IMR-90 (cell line): ENCODE results near the gene DYNC1H1. TPM values are rescaled to one million over a fixed set of nuclear protein-coding genes. Genes with fewer than 3 reads are reported as not detected.

Experiments used
- ATAC-seq: fragments of 200-7000 bp; cut with Tn5 transposase; 2 replicates; pipeline ENCODE4 v1.9.1; 2020; ENCODE audit warnings: low read depth, mild to moderate bottlenecking, moderate library complexity
- BruUV-seq: library from RNA; stranded (reverse); fragments of 400-500 nt; replicated peaks from 2 replicates; lab custom pipeline; 2021; lab: Mats Ljungman, UMichigan
- CTCF ChIA-PET: fragments of 300-600 bp; formaldehyde crosslinking; extraction: SDS; loops from one replicate; lab custom pipeline; 2021; ENCODE audit warnings: antibody characterized with exemption; lab: Yijun Ruan, JAX
- POLR2A ChIA-PET: fragments of 300-600 bp; sonication (Branson Sonifier 250); formaldehyde crosslinking; loops from one replicate; lab custom pipeline; 2022; ENCODE audit warnings: antibody characterized with exemption; ENCODE audit not compliant: unreplicated experiment; lab: Charles Lee
- DNase-seq: peaks from one replicate; pipeline ENCODE4 v3.0.0; 2013
- H2AFZ ChIP-seq: replicated peaks from 2 replicates; pipeline ENCODE3; 2013; ENCODE audit warnings: low read length, mild to moderate bottlenecking; ENCODE audit not compliant: poor library complexity
- H2AK5ac ChIP-seq: 2 replicates; pipeline ENCODE4 v1.6.1; 2013; ENCODE audit warnings: low read depth, low read length, inconsistent platforms
- H2AK9ac ChIP-seq: replicated peaks from 2 replicates; pipeline ENCODE3; 2013; ENCODE audit warnings: mild to moderate bottlenecking, low read depth, low read length, moderate library complexity; ENCODE audit not compliant: poor library complexity
- H2BK120ac ChIP-seq: 2 replicates; pipeline ENCODE4 v1.6.1; 2013; ENCODE audit warnings: low read depth, low read length, inconsistent platforms
- H2BK15ac ChIP-seq: 3 replicates; pipeline ENCODE4 v1.6.1; 2013; ENCODE audit warnings: low read depth, low read length, inconsistent platforms
- H2BK20ac ChIP-seq: 2 replicates; pipeline ENCODE4 v1.6.1; 2013; ENCODE audit warnings: low read depth, mild to moderate bottlenecking, inconsistent platforms, low read length, moderate library complexity
- H2BK5ac ChIP-seq: 2 replicates; pipeline ENCODE4 v1.6.1; 2013; ENCODE audit warnings: mild to moderate bottlenecking, low read depth, low read length, inconsistent platforms; ENCODE audit not compliant: poor library complexity, severe bottlenecking
- H3K14ac ChIP-seq: replicated peaks from 2 replicates; pipeline ENCODE4 v1.6.1; 2013; ENCODE audit warnings: low read depth, low read length, inconsistent platforms
- H3K18ac ChIP-seq: 2 replicates; pipeline ENCODE4 v1.6.1; 2013; ENCODE audit warnings: low read depth, low read length, control low read depth
- H3K23ac ChIP-seq: 2 replicates; pipeline ENCODE4 v1.6.1; 2013; ENCODE audit warnings: low read depth, low read length, inconsistent platforms
- H3K27ac ChIP-seq: 2 replicates; pipeline ENCODE4 v1.5.1; 2013; ENCODE audit warnings: mild to moderate bottlenecking, control low read depth, low read length; ENCODE audit not compliant: insufficient read depth
- H3K27me3 ChIP-seq: 2 replicates; pipeline ENCODE4 v1.6.1; 2013; ENCODE audit warnings: low read length; ENCODE audit not compliant: control insufficient read depth, insufficient read depth
- H3K36me3 ChIP-seq: 2 replicates; pipeline ENCODE4 v1.6.1; 2013; ENCODE audit warnings: low read length, mixed read lengths; ENCODE audit not compliant: control insufficient read depth, insufficient read depth
- H3K4ac ChIP-seq: 2 replicates; pipeline ENCODE4 v1.6.1; 2013; ENCODE audit warnings: low read depth, low read length, inconsistent platforms
- H3K4me1 ChIP-seq: 2 replicates; pipeline ENCODE4 v1.6.1; 2013; ENCODE audit warnings: low read length, mixed read lengths; ENCODE audit not compliant: control insufficient read depth, insufficient read depth
- H3K4me2 ChIP-seq: 2 replicates; pipeline ENCODE4 v1.6.1; 2013; ENCODE audit warnings: low read depth, mild to moderate bottlenecking, control low read depth, low read length, moderate library complexity
- H3K4me3 ChIP-seq: 2 replicates; pipeline ENCODE4 v1.5.1; 2013; ENCODE audit warnings: low read depth, mild to moderate bottlenecking, control low read depth, low read length, moderate library complexity; ENCODE audit not compliant: insufficient read depth
- H3K56ac ChIP-seq: 2 replicates; pipeline ENCODE4 v1.6.1; 2013; ENCODE audit warnings: low read length, inconsistent platforms; ENCODE audit not compliant: insufficient read depth; ENCODE audit errors: extremely low read depth
- H3K79me1 ChIP-seq, 2 experiments: 2 replicates each; pipeline ENCODE4 v1.6.1; 2013; ENCODE audit warnings: low read length in 2 of 2, inconsistent platforms in 1 of 2, low read depth in 1 of 2
- H3K9ac ChIP-seq: 2 replicates; pipeline ENCODE4 v1.6.1; 2013; ENCODE audit warnings: low read depth, low read length, control low read depth
- H3K9me1 ChIP-seq: 2 replicates; pipeline ENCODE4 v1.6.1; 2013; ENCODE audit warnings: low read length, inconsistent platforms; ENCODE audit not compliant: insufficient read depth
- H3K9me3 ChIP-seq: 2 replicates; pipeline ENCODE4 v1.6.1; 2013; ENCODE audit warnings: low read length; ENCODE audit not compliant: control insufficient read depth, insufficient read depth
- H4K20me1 ChIP-seq: 2 replicates; pipeline ENCODE4 v1.6.1; 2013; ENCODE audit warnings: low read length, inconsistent platforms; ENCODE audit not compliant: insufficient read depth
- H4K5ac ChIP-seq: 2 replicates; pipeline ENCODE4 v1.6.1; 2013; ENCODE audit warnings: mild to moderate bottlenecking, low read depth, low read length, control low read depth
- H4K8ac ChIP-seq, 2 experiments: 2 replicates each; pipeline ENCODE4 v1.6.1; 2013; ENCODE audit warnings: low read depth in 2 of 2, low read length in 2 of 2, control low read depth in 1 of 2, inconsistent platforms in 1 of 2
- H4K91ac ChIP-seq: 2 replicates; pipeline ENCODE4 v1.6.1; 2013; ENCODE audit warnings: low read depth, low read length, inconsistent platforms; ENCODE audit not compliant: insufficient read depth
- BHLHE40 ChIP-seq: fragments of 150-350 bp; IDR thresholded peaks from 2 replicates; pipeline ENCODE4 v1.6.1; 2016; ENCODE audit warnings: mild to moderate bottlenecking, low read depth, low read length
- CEBPB ChIP-seq: IDR thresholded peaks from 2 replicates; pipeline ENCODE4 v1.6.1; 2012; ENCODE audit warnings: low read depth, low read length, improper control_type of control experiment
- CHD1 ChIP-seq: IDR thresholded peaks from 2 replicates; pipeline ENCODE4 v1.6.1; 2012; ENCODE audit warnings: low read depth, low read length, improper control_type of control experiment
- CTCF ChIP-seq: conservative IDR thresholded peaks from 2 replicates; pipeline ENCODE4 v1.5.1; 2012; ENCODE audit warnings: mild to moderate bottlenecking, low read depth, low read length, improper control_type of control experiment
- ELK1 ChIP-seq: fragments of 150-350 bp; IDR thresholded peaks from 2 replicates; pipeline ENCODE4 v1.6.1; 2016; ENCODE audit warnings: low read depth, mild to moderate bottlenecking, low read length, moderate library complexity, borderline replicate concordance
- FOS ChIP-seq: fragments of 150-350 bp; IDR thresholded peaks from 2 replicates; pipeline ENCODE4 v1.6.1; 2016; ENCODE audit warnings: low read depth, low read length
- MAFK ChIP-seq: IDR thresholded peaks from 2 replicates; pipeline ENCODE4 v1.6.1; 2012; ENCODE audit warnings: low read depth, low read length, improper control_type of control experiment
- MAZ ChIP-seq: IDR thresholded peaks from 2 replicates; pipeline ENCODE4 v1.6.1; 2012; ENCODE audit warnings: low read depth, mild to moderate bottlenecking, low read length, improper control_type of control experiment, moderate library complexity, borderline replicate concordance
- MXI1 ChIP-seq: IDR thresholded peaks from 2 replicates; pipeline ENCODE4 v1.6.1; 2012; ENCODE audit warnings: low read depth, mild to moderate bottlenecking, low read length, moderate library complexity, borderline replicate concordance
- NFE2L2 ChIP-seq: fragments of 150-350 bp; IDR thresholded peaks from 2 replicates; pipeline ENCODE4 v1.6.1; 2016; ENCODE audit warnings: low read depth, mild to moderate bottlenecking, low read length
- POLR2A ChIP-seq: IDR thresholded peaks from 2 replicates; pipeline ENCODE4 v1.6.1; 2012; ENCODE audit warnings: mild to moderate bottlenecking, low read depth, low read length
- RAD21 ChIP-seq: IDR thresholded peaks from 2 replicates; pipeline ENCODE4 v1.6.1; 2012; ENCODE audit warnings: low read length, improper control_type of control experiment
- RCOR1 ChIP-seq: IDR thresholded peaks from 2 replicates; pipeline ENCODE4 v1.6.1; 2012; ENCODE audit warnings: mild to moderate bottlenecking, low read length, improper control_type of control experiment; ENCODE audit not compliant: insufficient replicate concordance
- RFX5 ChIP-seq: IDR thresholded peaks from 2 replicates; pipeline ENCODE4 v1.8.0; 2012; ENCODE audit warnings: low read depth, mild to moderate bottlenecking, low read length, moderate library complexity
- SMC3 ChIP-seq: fragments of 150-350 bp; IDR thresholded peaks from 2 replicates; pipeline ENCODE4 v1.6.1; 2016; ENCODE audit warnings: low read depth, mild to moderate bottlenecking, antibody characterized with exemption, low read length, moderate library complexity
- USF2 ChIP-seq: fragments of 150-350 bp; IDR thresholded peaks from 2 replicates; pipeline ENCODE4 v1.6.1; 2017; ENCODE audit warnings: mild to moderate bottlenecking, antibody characterized with exemption, low read length, low read depth
- WGBS, 2 experiments: methylation state at CpG; one replicate each; pipeline versions ENCODE4 v1.1.5 to v1.1.7; 2013; ENCODE audit warnings: missing lambda C conversion rate in 2 of 2; ENCODE audit not compliant: insufficient read length in 1 of 2; ENCODE audit errors: extremely low coverage in 2 of 2; 5-methylcytosine and 5-hydroxymethylcytosine counted together
- dilution Hi-C: fragments of 300-500 bp; cut with HindIII; formaldehyde crosslinking; loops from one replicate; pipeline ENCODE4 v1.14.3; 2018; ENCODE audit warnings: low sequenced_read_pairs; ENCODE audit not compliant: unreplicated experiment
- in situ Hi-C: fragments of 300-500 bp; cut with MboI; formaldehyde crosslinking; loops from 3 replicates; pipeline ENCODE4 v1.14.3; 2019; ENCODE audit warnings: low sequenced_read_pairs, inconsistent platforms, mixed read lengths
- intact Hi-C: fragments of 100-400 bp; cut with micrococcal nuclease; formaldehyde crosslinking; loops from 2 replicates; pipeline ENCODE4 v1.10.0; 2022
- polyA plus RNA-seq, 3 experiments: library from polyadenylated mRNA; depleted of rRNA; stranded (reverse); fragments of >200 nt; gene quantifications; 2 replicates each; pipeline ENCODE4 v1.2.3, GENCODE V29; 2012; ENCODE audit warnings: low replicate concordance in 1 of 3
- total RNA-seq: library from RNA; depleted of rRNA; stranded (reverse); fragments of >200 nt; gene quantifications from 2 replicates; pipeline ENCODE4 v1.2.3, GENCODE V29; 2012

The DYNC1H1 gene
- total and polyA plus RNA-seq, 2 of the 4 experiments (the other 2 are of a cell fraction): 240 to 670 TPM

- peaks cover 34% of the 10 kb centered on the region; the same call in 1 of the 2 replicates for H4K20me1 ChIP-seq
- H3K9me1 ChIP-seq: peaks cover 4% of the 10 kb centered on the region
- no peak overlapping the region for H3K4me2 ChIP-seq
- dilution Hi-C loops: no loop called here
- H2BK5ac ChIP-seq: no peak overlapping the region
- H2AFZ ChIP-seq: no peak overlapping the region
- no peak overlapping the region for H3K4me3 ChIP-seq
- no TSS peak for BruUV-seq
- no peaks in the 10 kb centered on the region for H3K27me3 ChIP-seq
- in situ Hi-C loops: no loop called here
- H4K5ac ChIP-seq: no peak overlapping the region
- H3K23ac ChIP-seq: no peak overlapping the region
- H3K56ac ChIP-seq: no peak overlapping the region
- no peak overlapping the region for H3K9ac ChIP-seq
- no peak overlapping the region for H3K14ac ChIP-seq
- H4K91ac ChIP-seq: no peak overlapping the region
- intact Hi-C loops: no loop called here
- H4K8ac ChIP-seq: no peak overlapping the region
- ChIA-PET CTCF (no interaction called here), POLR2A (interaction anchor here (0.5 kb wide), 1 partner anchor 45 kb away, joined by 3 read pairs; no protein-coding TSS in a partner anchor)
- no peak overlapping the region for H2AK5ac ChIP-seq
- H3K18ac ChIP-seq: no peak overlapping the region
- no peak overlapping the region for H3K27ac ChIP-seq
- no peak overlapping the region for H2BK120ac ChIP-seq
- H3K4ac ChIP-seq: no peak overlapping the region
- DNase-seq (no peak), ATAC-seq (no peak)
- H2BK15ac ChIP-seq: no peak overlapping the region
- H3K36me3 ChIP-seq: peaks cover 78% of the 10 kb centered on the region
- no peak overlapping the region for H2BK20ac ChIP-seq
- H3K9me3 ChIP-seq: no peaks in the 10 kb centered on the region
- no peaks in the 10 kb centered on the region for H3K4me1 ChIP-seq
- H3K79me1 ChIP-seq: peaks cover 49 to 63% of the 10 kb centered on the region in 2 experiments; a peak in 3 of 4 replicates
- no peak overlapping the region for H2AK9ac ChIP-seq
- WGBS, 2 experiments: 90% methylated on average over 2 of the region's 5 CpGs; no CpG with 5 or more reads in 1 of the 2 experiments
- TF ChIP-seq USF2: no peak
- no peak for TF ChIP-seq NFE2L2
- no peak for TF ChIP-seq SMC3
- no peak for TF ChIP-seq RFX5
- TF ChIP-seq CHD1: no peak
- no peak for TF ChIP-seq MAFK
- no peak for TF ChIP-seq RAD21
- no peak for TF ChIP-seq RCOR1
- TF ChIP-seq BHLHE40: no peak
- TF ChIP-seq MAZ: no peak
- TF ChIP-seq MXI1: no peak
- TF ChIP-seq FOS: no peak
- TF ChIP-seq POLR2A: no peak
- TF ChIP-seq CEBPB: no peak
- no peak for TF ChIP-seq ELK1
- TF ChIP-seq CTCF: no peak
Observed at GRCh38 chr14:101991352-101991751, 27.0 kb downstream of the DYNC1H1 start.
